Measurements from ENCODE around the gene UGGT2.

DNA sequence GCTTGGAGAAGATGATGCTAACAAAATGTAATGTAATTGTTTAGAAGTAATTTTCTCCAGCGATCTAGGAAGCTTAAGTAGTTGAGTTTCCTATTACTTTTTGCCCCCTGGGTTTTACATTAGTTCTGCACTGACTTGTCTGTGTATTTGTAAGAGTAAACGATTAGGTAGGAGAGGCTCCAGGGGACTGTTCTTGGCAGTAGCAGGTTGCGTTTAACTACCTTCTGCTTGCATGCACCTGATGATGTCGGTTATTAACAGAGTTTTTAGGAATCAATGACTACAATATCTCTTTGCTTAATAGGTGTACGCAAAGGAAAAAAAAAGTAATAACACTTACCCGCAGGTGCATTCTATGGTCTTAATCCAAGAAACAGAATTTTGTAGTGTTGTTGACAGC, 18.3 kb upstream of the UGGT2 start:
- TF ChIP-seq EP300 (IDR thresholded peaks at IDR 0.05; ENCODE audit: low read depth) = no peak
- TF ChIP-seq POLR2AphosphoS5 (IDR thresholded peaks at IDR 0.05) = no peak
- TF ChIP-seq, protein P1, sequence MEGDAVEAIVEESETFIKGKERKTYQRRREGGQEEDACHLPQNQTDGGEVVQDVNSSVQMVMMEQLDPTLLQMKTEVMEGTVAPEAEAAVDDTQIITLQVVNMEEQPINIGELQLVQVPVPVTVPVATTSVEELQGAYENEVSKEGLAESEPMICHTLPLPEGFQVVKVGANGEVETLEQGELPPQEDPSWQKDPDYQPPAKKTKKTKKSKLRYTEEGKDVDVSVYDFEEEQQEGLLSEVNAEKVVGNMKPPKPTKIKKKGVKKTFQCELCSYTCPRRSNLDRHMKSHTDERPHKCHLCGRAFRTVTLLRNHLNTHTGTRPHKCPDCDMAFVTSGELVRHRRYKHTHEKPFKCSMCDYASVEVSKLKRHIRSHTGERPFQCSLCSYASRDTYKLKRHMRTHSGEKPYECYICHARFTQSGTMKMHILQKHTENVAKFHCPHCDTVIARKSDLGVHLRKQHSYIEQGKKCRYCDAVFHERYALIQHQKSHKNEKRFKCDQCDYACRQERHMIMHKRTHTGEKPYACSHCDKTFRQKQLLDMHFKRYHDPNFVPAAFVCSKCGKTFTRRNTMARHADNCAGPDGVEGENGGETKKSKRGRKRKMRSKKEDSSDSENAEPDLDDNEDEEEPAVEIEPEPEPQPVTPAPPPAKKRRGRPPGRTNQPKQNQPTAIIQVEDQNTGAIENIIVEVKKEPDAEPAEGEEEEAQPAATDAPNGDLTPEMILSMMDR (IDR thresholded peaks at IDR 0.05) = no peak
- no peak for TF ChIP-seq POLR2A (IDR thresholded peaks at IDR 0.05)
